K562 (cell line): ENCODE data around the gene TMPRSS6. TPM values are rescaled to one million over a fixed set of nuclear protein-coding genes. Genes with fewer than 3 reads are reported as not detected.

Source experiments
- ERF ChIP-seq: fragments of 450-650 bp; formaldehyde crosslinking; IDR thresholded peaks from 2 replicates; pipeline ENCODE4 v1.4.0; 2020; ENCODE audit warnings: mild to moderate bottlenecking, mixed read lengths
- ETV6 ChIP-seq, 3 experiments: fragments of 150-350 bp in 1 of 3; sonication (generic) in 1 of 3; formaldehyde crosslinking in 1 of 3; IDR thresholded peaks; 2 replicates each; pipeline versions ENCODE4 v1.6.1 to v1.8.0; 2014 to 2022; ENCODE audit warnings: borderline replicate concordance in 2 of 3, low read depth in 2 of 3, antibody characterized with exemption in 1 of 3, low read length in 1 of 3, mild to moderate bottlenecking in 1 of 3, missing genetic modification reagents in 1 of 3
- IFI16 ChIP-seq: fragments of 250-450 bp; sonication (Bioruptor Pico); IDR thresholded peaks from 2 replicates; pipeline ENCODE4 v2.1.2; 2022; ENCODE audit warnings: mild to moderate bottlenecking, inconsistent platforms
- PTTG1 ChIP-seq: fragments of 450-650 bp; IDR thresholded peaks from 2 replicates; pipeline ENCODE4 v1.6.1; 2016; ENCODE audit warnings: low read depth, mild to moderate bottlenecking, missing genetic modification characterization, missing compliant biosample characterization
- TBL1XR1 ChIP-seq, 2 experiments: IDR thresholded peaks; 2 replicates each; pipeline ENCODE4 v1.6.1; 2012; ENCODE audit warnings: improper control_type of control experiment in 2 of 2, low read length in 2 of 2, mild to moderate bottlenecking in 1 of 2
- polyA plus RNA-seq, 8 experiments: library from polyadenylated mRNA; depleted of rRNA in 4 of 8; stranded (reverse) in 5 of 8; unstranded in 3 of 8; fragments of >200 nt; fragmentation: Nextera tagmentation in 2 of 8; fragmentation: Illumina TruSeq in 1 of 8; extraction: Ambion mirVana in 2 of 8; extraction: Trizol in 1 of 8; gene quantifications; 2 replicates each; pipeline versions ENCODE4 v1.2.1 to v1.2.3, GENCODE V29; 2011 to 2014; ENCODE audit warnings: inconsistent platforms in 1 of 8, missing spikeins in 1 of 8
- total RNA-seq, 7 experiments: library from RNA; depleted of rRNA in 6 of 7; stranded (reverse); fragments of >200 nt in 6 of 7; fragmentation: Illumina TruSeq in 2 of 7; extraction: Trizol in 2 of 7; gene quantifications; 2 replicates each; pipeline versions ENCODE4 v1.2.1 to v1.2.3, GENCODE V29; 2011 to 2021; ENCODE audit warnings: low replicate concordance in 1 of 7
- TF ChIP-seq, protein P1 (sequence below): fragments of 200-600 bp; sonication (generic); IDR thresholded peaks from one replicate; pipeline ENCODE4 v1.6.1; 2012; ENCODE audit warnings: mild to moderate bottlenecking, low read depth, low read length, inconsistent platforms
- TF ChIP-seq, protein P2 (sequence below): IDR thresholded peaks from 2 replicates; pipeline ENCODE4 v1.6.1; 2011; ENCODE audit warnings: borderline replicate concordance, low read depth, mild to moderate bottlenecking, moderate library complexity, low read length; ENCODE audit not compliant: insufficient read depth, poor library complexity, severe bottlenecking

TMPRSS6 gene
- total and polyA plus RNA-seq, 9 of the 15 experiments (the other 6 are each of a cell fraction or from before 2014, with no cell fraction given) = 0.03 TPM; not detected in 8

DNA sequence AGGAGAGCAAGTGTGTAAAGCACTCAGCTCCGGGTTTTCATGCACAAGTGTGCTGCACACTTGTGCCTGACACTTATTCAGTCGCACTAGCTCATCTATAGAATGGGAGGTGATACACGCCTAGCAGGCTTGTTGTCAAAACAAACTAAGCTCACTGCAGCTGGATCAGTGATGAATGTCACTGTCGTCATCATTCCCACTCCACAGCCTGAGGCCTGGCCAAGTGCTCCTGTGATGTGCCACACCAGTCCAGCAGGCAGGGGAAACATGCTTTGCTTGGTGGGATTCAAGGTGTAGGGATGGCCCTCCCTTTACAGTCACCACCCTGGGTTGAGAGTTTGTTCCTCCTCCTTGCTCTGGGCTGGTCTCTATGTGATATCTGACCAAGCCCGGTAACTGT lies 83.2 kb downstream of the TMPRSS6 start (continued):
- TF ChIP-seq, protein P1, sequence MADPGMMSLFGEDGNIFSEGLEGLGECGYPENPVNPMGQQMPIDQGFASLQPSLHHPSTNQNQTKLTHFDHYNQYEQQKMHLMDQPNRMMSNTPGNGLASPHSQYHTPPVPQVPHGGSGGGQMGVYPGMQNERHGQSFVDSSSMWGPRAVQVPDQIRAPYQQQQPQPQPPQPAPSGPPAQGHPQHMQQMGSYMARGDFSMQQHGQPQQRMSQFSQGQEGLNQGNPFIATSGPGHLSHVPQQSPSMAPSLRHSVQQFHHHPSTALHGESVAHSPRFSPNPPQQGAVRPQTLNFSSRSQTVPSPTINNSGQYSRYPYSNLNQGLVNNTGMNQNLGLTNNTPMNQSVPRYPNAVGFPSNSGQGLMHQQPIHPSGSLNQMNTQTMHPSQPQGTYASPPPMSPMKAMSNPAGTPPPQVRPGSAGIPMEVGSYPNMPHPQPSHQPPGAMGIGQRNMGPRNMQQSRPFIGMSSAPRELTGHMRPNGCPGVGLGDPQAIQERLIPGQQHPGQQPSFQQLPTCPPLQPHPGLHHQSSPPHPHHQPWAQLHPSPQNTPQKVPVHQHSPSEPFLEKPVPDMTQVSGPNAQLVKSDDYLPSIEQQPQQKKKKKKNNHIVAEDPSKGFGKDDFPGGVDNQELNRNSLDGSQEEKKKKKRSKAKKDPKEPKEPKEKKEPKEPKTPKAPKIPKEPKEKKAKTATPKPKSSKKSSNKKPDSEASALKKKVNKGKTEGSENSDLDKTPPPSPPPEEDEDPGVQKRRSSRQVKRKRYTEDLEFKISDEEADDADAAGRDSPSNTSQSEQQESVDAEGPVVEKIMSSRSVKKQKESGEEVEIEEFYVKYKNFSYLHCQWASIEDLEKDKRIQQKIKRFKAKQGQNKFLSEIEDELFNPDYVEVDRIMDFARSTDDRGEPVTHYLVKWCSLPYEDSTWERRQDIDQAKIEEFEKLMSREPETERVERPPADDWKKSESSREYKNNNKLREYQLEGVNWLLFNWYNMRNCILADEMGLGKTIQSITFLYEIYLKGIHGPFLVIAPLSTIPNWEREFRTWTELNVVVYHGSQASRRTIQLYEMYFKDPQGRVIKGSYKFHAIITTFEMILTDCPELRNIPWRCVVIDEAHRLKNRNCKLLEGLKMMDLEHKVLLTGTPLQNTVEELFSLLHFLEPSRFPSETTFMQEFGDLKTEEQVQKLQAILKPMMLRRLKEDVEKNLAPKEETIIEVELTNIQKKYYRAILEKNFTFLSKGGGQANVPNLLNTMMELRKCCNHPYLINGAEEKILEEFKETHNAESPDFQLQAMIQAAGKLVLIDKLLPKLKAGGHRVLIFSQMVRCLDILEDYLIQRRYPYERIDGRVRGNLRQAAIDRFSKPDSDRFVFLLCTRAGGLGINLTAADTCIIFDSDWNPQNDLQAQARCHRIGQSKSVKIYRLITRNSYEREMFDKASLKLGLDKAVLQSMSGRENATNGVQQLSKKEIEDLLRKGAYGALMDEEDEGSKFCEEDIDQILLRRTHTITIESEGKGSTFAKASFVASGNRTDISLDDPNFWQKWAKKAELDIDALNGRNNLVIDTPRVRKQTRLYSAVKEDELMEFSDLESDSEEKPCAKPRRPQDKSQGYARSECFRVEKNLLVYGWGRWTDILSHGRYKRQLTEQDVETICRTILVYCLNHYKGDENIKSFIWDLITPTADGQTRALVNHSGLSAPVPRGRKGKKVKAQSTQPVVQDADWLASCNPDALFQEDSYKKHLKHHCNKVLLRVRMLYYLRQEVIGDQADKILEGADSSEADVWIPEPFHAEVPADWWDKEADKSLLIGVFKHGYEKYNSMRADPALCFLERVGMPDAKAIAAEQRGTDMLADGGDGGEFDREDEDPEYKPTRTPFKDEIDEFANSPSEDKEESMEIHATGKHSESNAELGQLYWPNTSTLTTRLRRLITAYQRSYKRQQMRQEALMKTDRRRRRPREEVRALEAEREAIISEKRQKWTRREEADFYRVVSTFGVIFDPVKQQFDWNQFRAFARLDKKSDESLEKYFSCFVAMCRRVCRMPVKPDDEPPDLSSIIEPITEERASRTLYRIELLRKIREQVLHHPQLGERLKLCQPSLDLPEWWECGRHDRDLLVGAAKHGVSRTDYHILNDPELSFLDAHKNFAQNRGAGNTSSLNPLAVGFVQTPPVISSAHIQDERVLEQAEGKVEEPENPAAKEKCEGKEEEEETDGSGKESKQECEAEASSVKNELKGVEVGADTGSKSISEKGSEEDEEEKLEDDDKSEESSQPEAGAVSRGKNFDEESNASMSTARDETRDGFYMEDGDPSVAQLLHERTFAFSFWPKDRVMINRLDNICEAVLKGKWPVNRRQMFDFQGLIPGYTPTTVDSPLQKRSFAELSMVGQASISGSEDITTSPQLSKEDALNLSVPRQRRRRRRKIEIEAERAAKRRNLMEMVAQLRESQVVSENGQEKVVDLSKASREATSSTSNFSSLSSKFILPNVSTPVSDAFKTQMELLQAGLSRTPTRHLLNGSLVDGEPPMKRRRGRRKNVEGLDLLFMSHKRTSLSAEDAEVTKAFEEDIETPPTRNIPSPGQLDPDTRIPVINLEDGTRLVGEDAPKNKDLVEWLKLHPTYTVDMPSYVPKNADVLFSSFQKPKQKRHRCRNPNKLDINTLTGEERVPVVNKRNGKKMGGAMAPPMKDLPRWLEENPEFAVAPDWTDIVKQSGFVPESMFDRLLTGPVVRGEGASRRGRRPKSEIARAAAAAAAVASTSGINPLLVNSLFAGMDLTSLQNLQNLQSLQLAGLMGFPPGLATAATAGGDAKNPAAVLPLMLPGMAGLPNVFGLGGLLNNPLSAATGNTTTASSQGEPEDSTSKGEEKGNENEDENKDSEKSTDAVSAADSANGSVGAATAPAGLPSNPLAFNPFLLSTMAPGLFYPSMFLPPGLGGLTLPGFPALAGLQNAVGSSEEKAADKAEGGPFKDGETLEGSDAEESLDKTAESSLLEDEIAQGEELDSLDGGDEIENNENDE = no peak
- TF ChIP-seq ETV6 (IDR thresholded peaks at IDR 0.05; ENCODE audit: borderline replicate concordance in 1 of 2, low read depth in 2 of 2, low read length in 1 of 2) (no peak), ETV6 (CRISPR knock-in tag; IDR thresholded peaks at IDR 0.05; ENCODE audit: borderline replicate concordance) (no peak), IFI16 (CRISPR knock-in tag) (no peak), ERF (CRISPR knock-in tag) (no peak), TBL1XR1 (IDR thresholded peaks at IDR 0.05; ENCODE audit: low read length in 2 of 2) (no peak), PTTG1 (tag) (no peak)
- TF ChIP-seq, protein P2, sequence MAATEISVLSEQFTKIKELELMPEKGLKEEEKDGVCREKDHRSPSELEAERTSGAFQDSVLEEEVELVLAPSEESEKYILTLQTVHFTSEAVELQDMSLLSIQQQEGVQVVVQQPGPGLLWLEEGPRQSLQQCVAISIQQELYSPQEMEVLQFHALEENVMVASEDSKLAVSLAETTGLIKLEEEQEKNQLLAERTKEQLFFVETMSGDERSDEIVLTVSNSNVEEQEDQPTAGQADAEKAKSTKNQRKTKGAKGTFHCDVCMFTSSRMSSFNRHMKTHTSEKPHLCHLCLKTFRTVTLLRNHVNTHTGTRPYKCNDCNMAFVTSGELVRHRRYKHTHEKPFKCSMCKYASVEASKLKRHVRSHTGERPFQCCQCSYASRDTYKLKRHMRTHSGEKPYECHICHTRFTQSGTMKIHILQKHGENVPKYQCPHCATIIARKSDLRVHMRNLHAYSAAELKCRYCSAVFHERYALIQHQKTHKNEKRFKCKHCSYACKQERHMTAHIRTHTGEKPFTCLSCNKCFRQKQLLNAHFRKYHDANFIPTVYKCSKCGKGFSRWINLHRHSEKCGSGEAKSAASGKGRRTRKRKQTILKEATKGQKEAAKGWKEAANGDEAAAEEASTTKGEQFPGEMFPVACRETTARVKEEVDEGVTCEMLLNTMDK = no peak
